ENCODE measurements around the gene BAIAP2L2.

- TF ChIP-seq CTCF (IDR thresholded peaks at IDR 0.05; ENCODE audit: poor library complexity) (no peak), EZH2phosphoT487 (IDR thresholded peaks at IDR 0.05; ENCODE audit: low read depth, severe bottlenecking, unreplicated experiment) (no peak)
Measured at GRCh38 chr22:38138961-38139360, 28.5 kb upstream of the BAIAP2L2 start.

All from hepatocyte (in vitro differentiated cells).